ENCODE results near the gene PAQR9. TPM values are rescaled to one million over a fixed set of nuclear protein-coding genes. Genes with fewer than 3 reads are reported as not detected.

The PAQR9 gene
- total RNA-seq, 1 donor from 2014 or later = 15.3 TPM

DNA sequence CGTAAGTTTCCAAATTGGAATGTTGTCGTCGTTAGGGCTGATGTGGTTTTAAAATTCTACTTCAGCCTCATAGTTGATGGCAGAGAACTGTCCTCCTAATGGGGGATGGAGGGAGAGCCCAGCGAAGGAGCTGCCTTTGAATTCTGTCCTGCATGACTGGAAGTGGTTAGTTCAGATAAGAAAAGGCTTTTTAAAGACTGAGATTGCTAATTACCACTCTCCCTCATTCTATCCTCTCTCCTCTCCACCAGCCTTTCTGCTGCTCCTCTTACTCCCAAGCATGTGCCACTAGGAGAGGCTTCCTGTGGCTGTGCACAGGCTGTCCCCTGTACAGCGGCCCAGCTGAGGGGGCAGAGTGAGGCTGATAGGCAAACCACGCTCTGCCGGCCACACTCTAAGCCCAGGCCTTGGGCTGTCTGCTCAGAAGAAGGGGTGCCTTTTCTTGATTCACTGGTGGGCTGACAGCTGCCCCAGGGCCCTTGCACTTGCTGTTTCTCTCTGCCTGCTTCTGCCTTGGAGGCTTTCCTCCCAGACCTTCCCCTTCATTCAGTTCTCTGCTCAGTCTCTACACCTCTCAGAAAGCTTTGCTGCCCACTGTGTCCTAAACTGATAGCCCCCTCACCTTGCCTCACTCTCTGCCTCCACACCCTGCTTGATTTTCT lies 8.7 kb upstream of the PAQR9 start:
- peaks cover 52% of the 10 kb centered on the region for H3K4me1 ChIP-seq
- peaks cover 6% of the 10 kb centered on the region for H3K27me3 ChIP-seq (ENCODE audit: low read depth)
- intact Hi-C loops (cut with micrococcal nuclease) = no loop called here
- DNase-seq = no peak
- H3K9me3 ChIP-seq (replicated peaks) = no peaks in the 10 kb centered on the region
- H3K27ac ChIP-seq (replicated peaks) = peak overlapping the region; percentile 87
- H3K36me3 ChIP-seq = no peaks in the 10 kb centered on the region
- TF ChIP-seq CTCF (IDR thresholded peaks at IDR 0.05; ENCODE audit: borderline replicate concordance) = no peak
- H3K4me3 ChIP-seq = peak overlapping the region; percentile 7

GRCh38 chr3:142971431-142971830 lies 8.0 kb upstream of the PAQR9 start:
- Histone ChIP-seq H3K4me3 (no peak overlapping the region), H3K27me3 (ENCODE audit: low read depth) (peaks cover 6% of the 10 kb centered on the region), H3K27ac (replicated peaks) (peak overlapping the region; percentile 87), H3K9me3 (replicated peaks) (no peaks in the 10 kb centered on the region), H3K36me3 (no peaks in the 10 kb centered on the region), H3K4me1 (peaks cover 44% of the 10 kb centered on the region)
- DNase-seq = no peak
- no peak for TF ChIP-seq CTCF (IDR thresholded peaks at IDR 0.05; ENCODE audit: borderline replicate concordance)
- intact Hi-C loops (cut with micrococcal nuclease) = no loop called here

- Histone ChIP-seq H3K4me3 (no peak overlapping the region), H3K27me3 (ENCODE audit: low read depth) (peaks cover 29% of the 10 kb centered on the region), H3K27ac (replicated peaks) (peak overlapping the region; percentile 8), H3K4me1 (peaks cover 30% of the 10 kb centered on the region), H3K36me3 (no peaks in the 10 kb centered on the region), H3K9me3 (replicated peaks) (no peaks in the 10 kb centered on the region)
- TF ChIP-seq CTCF (IDR thresholded peaks at IDR 0.05; ENCODE audit: borderline replicate concordance) = no peak
- no peak for DNase-seq
- intact Hi-C loops (cut with micrococcal nuclease) = no loop called here
Observed at GRCh38 chr3:142968319-142969025, 5.0 kb upstream of the PAQR9 start.

DNA sequence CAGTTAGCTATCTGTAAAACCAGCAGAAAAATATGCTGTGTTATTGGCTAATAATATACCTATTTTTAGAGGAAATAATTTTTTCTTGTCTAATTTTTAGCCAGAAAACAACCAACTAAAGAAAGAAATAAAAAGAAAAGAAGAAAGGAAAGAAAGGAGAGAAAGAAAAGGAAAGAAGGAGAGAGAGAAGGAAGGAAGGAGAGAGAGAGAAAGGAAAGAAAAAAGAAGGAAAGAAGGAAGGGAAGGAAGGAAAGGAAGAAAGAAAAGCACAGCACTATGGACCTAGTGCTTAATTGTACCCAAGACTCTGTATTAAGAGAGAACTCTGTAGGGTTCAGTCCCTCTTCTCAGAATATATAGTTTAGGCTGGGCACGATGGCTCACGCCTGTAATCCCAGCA lies 3.3 kb upstream of the PAQR9 start:
- Histone ChIP-seq H3K27me3 (ENCODE audit: low read depth) (peaks cover 46% of the 10 kb centered on the region), H3K4me3 (no peak overlapping the region), H3K9me3 (replicated peaks) (no peaks in the 10 kb centered on the region), H3K36me3 (no peaks in the 10 kb centered on the region), H3K4me1 (peaks cover 34% of the 10 kb centered on the region), H3K27ac (replicated peaks) (no peak overlapping the region)
- DNase-seq = no peak
- intact Hi-C loops (cut with micrococcal nuclease) = no loop called here
- TF ChIP-seq CTCF (IDR thresholded peaks at IDR 0.05; ENCODE audit: borderline replicate concordance) = no peak

GRCh38 chr3:142965581-142965980 lies 2.1 kb upstream of the PAQR9 start:
- no peak for DNase-seq
- peaks cover 26% of the 10 kb centered on the region for H3K4me1 ChIP-seq
- H3K4me3 ChIP-seq = no peak overlapping the region
- H3K36me3 ChIP-seq = no peaks in the 10 kb centered on the region
- H3K27me3 ChIP-seq (ENCODE audit: low read depth) = peaks cover 55% of the 10 kb centered on the region
- intact Hi-C loops (cut with micrococcal nuclease) = no loop called here
- H3K27ac ChIP-seq (replicated peaks) = no peak overlapping the region
- no peaks in the 10 kb centered on the region for H3K9me3 ChIP-seq (replicated peaks)
- TF ChIP-seq CTCF (IDR thresholded peaks at IDR 0.05; ENCODE audit: borderline replicate concordance) = no peak
